ENCODE results near the gene MAJIN. TPM values are rescaled to one million over a fixed set of nuclear protein-coding genes. Genes with fewer than 3 reads are reported as not detected.

MAJIN gene
- polyA plus RNA-seq, 1 of the 3 experiments (the other 2 are of a cell fraction): not detected

- Histone ChIP-seq H3K79me2 (ENCODE audit: insufficient read depth) (no peaks in the 10 kb centered on the region), H3K4me3 (ENCODE audit: low read depth in 2 of 2, low read length in 1 of 2) (no peak overlapping the region), H2AFZ (ENCODE audit: low read depth) (no peak overlapping the region), H3K9me2 (no peaks in the 10 kb centered on the region), H3F3A (replicated peaks; ENCODE audit: insufficient read depth) (no peaks in the 10 kb centered on the region), H3K9me3 (no peaks in the 10 kb centered on the region), H3K27me3 (ENCODE audit: insufficient read depth) (no peaks in the 10 kb centered on the region), H3K9ac (no peak overlapping the region), H3K4me2 (no peak overlapping the region), H3K36me3 (replicated peaks in 1 of 2; ENCODE audit: control insufficient read depth in 1 of 2, insufficient read depth in 2 of 2, low read length in 1 of 2) (peaks cover 0 to 14% of the 10 kb centered on the region in 2 experiments), H3K4me1 (ENCODE audit: control insufficient read depth in 1 of 2, insufficient read depth in 2 of 2, low read depth in 1 of 2, low read length in 1 of 2) (peaks cover 0 to 3% of the 10 kb centered on the region in 2 experiments; a peak in 1 of 4 replicates), H4K20me1 (ENCODE audit: insufficient read depth) (no peaks in the 10 kb centered on the region), H3K27ac (ENCODE audit: low read depth in 2 of 2, low read length in 1 of 2) (no peak overlapping the region)
- TF ChIP-seq NFIC (IDR thresholded peaks at IDR 0.05; ENCODE audit: borderline replicate concordance) (no peak), FOXM1 (IDR thresholded peaks at IDR 0.05; ENCODE audit: low read depth) (no peak), GABPA (IDR thresholded peaks at IDR 0.05; ENCODE audit: low read depth) (no peak), POLR2AphosphoS5 (IDR thresholded peaks at IDR 0.05; ENCODE audit: low read depth, low read length) (no peak), FOSL2 (IDR thresholded peaks at IDR 0.05; ENCODE audit: borderline replicate concordance, low read depth) (no peak), TEAD4 (IDR thresholded peaks at IDR 0.05; ENCODE audit: borderline replicate concordance, insufficient read depth) (no peak), GATA2 (CRISPR knock-in tag; IDR thresholded peaks at IDR 0.05) (no peak), USF1 (IDR thresholded peaks at IDR 0.05; ENCODE audit: borderline replicate concordance, low read depth) (no peak), RFX5 (IDR thresholded peaks at IDR 0.05; ENCODE audit: low read length) (no peak), SIN3A (IDR thresholded peaks at IDR 0.05; ENCODE audit: borderline replicate concordance, low read depth, low read length) (no peak), RXRA (IDR thresholded peaks at IDR 0.05; ENCODE audit: borderline replicate concordance, low read depth) (no peak), RCOR1 (IDR thresholded peaks at IDR 0.05; ENCODE audit: low read length) (no peak), FOXJ3 (CRISPR knock-in tag; IDR thresholded peaks at IDR 0.05) (no peak)
- TF ChIP-seq, protein P1, sequence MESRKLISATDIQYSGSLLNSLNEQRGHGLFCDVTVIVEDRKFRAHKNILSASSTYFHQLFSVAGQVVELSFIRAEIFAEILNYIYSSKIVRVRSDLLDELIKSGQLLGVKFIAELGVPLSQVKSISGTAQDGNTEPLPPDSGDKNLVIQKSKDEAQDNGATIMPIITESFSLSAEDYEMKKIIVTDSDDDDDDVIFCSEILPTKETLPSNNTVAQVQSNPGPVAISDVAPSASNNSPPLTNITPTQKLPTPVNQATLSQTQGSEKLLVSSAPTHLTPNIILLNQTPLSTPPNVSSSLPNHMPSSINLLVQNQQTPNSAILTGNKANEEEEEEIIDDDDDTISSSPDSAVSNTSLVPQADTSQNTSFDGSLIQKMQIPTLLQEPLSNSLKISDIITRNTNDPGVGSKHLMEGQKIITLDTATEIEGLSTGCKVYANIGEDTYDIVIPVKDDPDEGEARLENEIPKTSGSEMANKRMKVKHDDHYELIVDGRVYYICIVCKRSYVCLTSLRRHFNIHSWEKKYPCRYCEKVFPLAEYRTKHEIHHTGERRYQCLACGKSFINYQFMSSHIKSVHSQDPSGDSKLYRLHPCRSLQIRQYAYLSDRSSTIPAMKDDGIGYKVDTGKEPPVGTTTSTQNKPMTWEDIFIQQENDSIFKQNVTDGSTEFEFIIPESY (IDR thresholded peaks at IDR 0.05; ENCODE audit: borderline replicate concordance, low read depth): no peak
- TF ChIP-seq, protein P2, sequence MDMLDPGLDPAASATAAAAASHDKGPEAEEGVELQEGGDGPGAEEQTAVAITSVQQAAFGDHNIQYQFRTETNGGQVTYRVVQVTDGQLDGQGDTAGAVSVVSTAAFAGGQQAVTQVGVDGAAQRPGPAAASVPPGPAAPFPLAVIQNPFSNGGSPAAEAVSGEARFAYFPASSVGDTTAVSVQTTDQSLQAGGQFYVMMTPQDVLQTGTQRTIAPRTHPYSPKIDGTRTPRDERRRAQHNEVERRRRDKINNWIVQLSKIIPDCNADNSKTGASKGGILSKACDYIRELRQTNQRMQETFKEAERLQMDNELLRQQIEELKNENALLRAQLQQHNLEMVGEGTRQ (IDR thresholded peaks at IDR 0.05; ENCODE audit: borderline replicate concordance, low read depth, low read length): no peak
- TF ChIP-seq, protein P3, sequence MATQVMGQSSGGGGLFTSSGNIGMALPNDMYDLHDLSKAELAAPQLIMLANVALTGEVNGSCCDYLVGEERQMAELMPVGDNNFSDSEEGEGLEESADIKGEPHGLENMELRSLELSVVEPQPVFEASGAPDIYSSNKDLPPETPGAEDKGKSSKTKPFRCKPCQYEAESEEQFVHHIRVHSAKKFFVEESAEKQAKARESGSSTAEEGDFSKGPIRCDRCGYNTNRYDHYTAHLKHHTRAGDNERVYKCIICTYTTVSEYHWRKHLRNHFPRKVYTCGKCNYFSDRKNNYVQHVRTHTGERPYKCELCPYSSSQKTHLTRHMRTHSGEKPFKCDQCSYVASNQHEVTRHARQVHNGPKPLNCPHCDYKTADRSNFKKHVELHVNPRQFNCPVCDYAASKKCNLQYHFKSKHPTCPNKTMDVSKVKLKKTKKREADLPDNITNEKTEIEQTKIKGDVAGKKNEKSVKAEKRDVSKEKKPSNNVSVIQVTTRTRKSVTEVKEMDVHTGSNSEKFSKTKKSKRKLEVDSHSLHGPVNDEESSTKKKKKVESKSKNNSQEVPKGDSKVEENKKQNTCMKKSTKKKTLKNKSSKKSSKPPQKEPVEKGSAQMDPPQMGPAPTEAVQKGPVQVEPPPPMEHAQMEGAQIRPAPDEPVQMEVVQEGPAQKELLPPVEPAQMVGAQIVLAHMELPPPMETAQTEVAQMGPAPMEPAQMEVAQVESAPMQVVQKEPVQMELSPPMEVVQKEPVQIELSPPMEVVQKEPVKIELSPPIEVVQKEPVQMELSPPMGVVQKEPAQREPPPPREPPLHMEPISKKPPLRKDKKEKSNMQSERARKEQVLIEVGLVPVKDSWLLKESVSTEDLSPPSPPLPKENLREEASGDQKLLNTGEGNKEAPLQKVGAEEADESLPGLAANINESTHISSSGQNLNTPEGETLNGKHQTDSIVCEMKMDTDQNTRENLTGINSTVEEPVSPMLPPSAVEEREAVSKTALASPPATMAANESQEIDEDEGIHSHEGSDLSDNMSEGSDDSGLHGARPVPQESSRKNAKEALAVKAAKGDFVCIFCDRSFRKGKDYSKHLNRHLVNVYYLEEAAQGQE (IDR thresholded peaks at IDR 0.05; ENCODE audit: low read depth, low read length): no peak
- ChIA-PET CTCF (interaction anchor here (0.7 to 26.7 kb wide), 23 partner anchors 7 to 179 kb away, joined by 3 to 530 read pairs (median 8); partner anchors contain the start of genes CDC42BPG, EHD1, MEN1 and PPP2R5B), POLR2A (no interaction called here)
- no peak for DNase-seq
- WGBS (ENCODE audit: low lambda C conversion rate): 79% methylated on average over 18 of the region's 39 CpGs
Observed at GRCh38 chr11:64894812-64895452, 77.0 kb downstream of the MAJIN start.

Measured in SK-N-SH (cell line).